ENCODE measurements around the gene MBLAC1.

The MBLAC1 gene

GRCh38 chr7:100173806-100174495, 47.2 kb downstream of the MBLAC1 start:
- no peak for DNase-seq

GRCh38 chr7:100174582-100174981, 47.8 kb downstream of the MBLAC1 start:
- no peak for DNase-seq

- no peak for DNase-seq
These were observed 48.6 kb downstream of the MBLAC1 start for GRCh38 chr7:100175296-100175935.

GRCh38 chr7:100176096-100177044, 49.6 kb downstream of the MBLAC1 start:
- no peak for DNase-seq

GRCh38 chr7:100177045-100178001, 50.6 kb downstream of the MBLAC1 start, which contains the start of the genes GPC2 and STAG3:
Gene GPC2, minus strand, starts transcription at chr7:100177381. Its CDS starts 182 bp downstream, at chr7:100177199.
Gene STAG3, plus strand, starts transcription at chr7:100177918. Its CDS starts 2,639 bp downstream, at chr7:100180557.
- DNase-seq: peak; percentile 89 to 92

Data from AML-193 (cell line).